Glomerular endothelial cell (primary cell): ENCODE results near the gene SULT1E1. TPM values are rescaled to one million over a fixed set of nuclear protein-coding genes. Genes with fewer than 3 reads are reported as not detected.

Experiments
- DNase-seq: peaks from one replicate; pipeline ENCODE4 v3.0.0-alpha.2; 2011; ENCODE audit warnings: low read depth, low spot score; ENCODE audit errors: extremely low read depth
- total RNA-seq: library from RNA; depleted of rRNA; stranded (reverse); fragments of >200 nt; gene quantifications from 2 replicates; pipeline ENCODE4 v1.2.3, GENCODE V29; 2015

The SULT1E1 gene, protein sequence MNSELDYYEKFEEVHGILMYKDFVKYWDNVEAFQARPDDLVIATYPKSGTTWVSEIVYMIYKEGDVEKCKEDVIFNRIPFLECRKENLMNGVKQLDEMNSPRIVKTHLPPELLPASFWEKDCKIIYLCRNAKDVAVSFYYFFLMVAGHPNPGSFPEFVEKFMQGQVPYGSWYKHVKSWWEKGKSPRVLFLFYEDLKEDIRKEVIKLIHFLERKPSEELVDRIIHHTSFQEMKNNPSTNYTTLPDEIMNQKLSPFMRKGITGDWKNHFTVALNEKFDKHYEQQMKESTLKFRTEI
- total RNA-seq: not detected in 2 replicates

DNA sequence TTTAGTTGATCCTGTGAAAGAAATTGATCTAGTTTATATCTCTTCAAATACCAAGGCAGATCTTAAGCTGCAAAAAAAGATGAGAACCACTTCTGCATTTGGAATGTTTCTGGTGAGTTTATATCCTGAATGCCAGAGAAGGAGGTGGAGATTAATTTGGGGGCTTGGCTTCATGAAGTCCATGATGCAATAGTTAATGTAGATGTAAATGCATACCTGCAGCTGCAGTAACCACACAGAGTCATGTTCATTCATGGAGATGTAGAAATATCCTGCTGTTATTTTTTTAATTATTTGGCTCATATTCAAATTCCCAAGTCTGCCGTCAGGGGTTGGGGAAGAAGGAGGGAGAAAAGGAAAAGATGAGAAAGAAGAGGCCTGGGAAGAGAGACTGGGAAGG is at the start of gene SULT1E1:
TSS of gene SULT1E1 (minus strand) at position 94 of the 400 bp plus-strand sequence. CDS start 2,501 bp downstream, outside the sequence.
- no peak for DNase-seq

DNA sequence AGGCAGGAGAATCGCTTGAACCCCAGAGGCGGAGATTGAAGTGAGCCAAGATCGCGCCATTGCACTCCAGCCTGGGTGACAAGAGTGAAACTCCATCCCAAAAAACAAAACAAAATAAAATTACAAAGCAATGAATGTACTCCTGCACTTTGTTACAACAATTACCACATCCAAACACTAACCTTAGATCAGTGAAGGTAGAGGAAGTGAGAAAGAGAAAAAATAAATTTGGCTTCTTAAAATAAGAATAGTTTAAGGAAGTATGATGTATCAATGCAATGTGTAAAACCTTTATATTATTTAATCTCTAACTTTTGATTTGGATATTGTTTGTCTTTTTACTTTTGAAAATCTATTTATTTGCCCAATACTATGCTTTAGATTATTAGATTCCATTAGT is 49.2 kb upstream of the SULT1E1 start:
- DNase-seq: no peak

DNA sequence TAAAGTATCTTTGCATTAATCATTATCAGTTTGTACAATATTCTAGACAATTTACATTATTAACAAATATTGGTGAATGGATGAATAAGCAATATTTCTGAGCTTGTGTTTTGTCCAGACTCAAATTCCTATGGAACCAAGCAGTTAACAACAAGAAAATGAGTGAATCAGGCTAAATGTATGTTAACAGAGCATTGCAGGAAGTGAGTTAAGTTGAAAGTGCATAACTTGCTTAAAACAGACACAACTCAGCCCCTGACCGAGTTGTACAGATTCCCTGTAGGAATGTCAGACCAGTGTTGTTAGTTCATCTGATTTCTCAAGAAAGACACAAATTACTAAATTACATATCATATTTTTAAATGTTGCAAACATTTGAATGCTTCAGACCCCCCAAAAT is 47.2 kb upstream of the SULT1E1 start:
- DNase-seq: no peak

DNA sequence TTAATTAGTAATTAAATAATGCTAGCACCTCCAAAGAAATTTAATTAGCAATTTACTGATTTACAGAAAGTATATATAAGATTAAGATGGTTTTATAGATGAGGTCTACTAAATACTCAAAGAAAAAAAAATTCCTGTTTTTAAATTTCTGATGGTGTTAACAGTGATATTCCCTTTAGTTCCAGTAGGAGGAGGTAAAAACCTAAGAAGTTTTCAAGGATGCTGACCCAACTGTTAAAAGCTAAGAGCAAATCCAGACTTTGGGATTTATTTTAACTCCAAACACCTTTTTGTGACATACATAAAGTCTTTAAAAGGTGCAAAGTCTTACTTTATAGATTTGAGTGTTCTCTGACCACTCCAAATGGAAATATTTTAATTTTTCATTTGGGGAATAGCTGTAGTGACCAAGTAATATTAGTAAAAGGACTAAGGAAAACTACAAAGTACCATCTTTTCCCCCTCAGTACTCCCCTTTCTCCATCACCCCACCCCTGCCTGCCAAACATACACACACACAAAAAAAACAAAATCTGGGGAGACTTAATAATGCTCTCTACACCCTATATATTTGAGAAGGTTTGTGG is 36.7 kb upstream of the SULT1E1 start:
- DNase-seq: no peak

DNA sequence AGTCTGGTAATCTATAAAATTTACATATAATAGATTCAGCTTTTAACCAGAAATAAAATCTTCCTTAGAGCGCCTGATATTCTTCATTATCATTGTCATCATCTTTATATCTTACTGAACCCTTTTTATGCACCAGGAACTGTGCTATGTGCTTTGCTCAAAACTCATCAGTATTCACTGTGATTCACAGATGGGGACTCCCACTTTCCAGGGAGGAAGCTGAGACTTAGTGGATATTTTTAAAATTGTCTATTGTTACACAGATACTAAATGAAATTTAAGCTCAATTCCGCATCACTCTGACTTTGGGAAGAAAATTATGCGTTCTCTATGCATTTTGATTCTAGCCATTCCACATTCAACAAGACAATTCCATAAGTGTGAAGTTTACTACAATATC is 34.8 kb upstream of the SULT1E1 start:
- DNase-seq: no peak

DNA sequence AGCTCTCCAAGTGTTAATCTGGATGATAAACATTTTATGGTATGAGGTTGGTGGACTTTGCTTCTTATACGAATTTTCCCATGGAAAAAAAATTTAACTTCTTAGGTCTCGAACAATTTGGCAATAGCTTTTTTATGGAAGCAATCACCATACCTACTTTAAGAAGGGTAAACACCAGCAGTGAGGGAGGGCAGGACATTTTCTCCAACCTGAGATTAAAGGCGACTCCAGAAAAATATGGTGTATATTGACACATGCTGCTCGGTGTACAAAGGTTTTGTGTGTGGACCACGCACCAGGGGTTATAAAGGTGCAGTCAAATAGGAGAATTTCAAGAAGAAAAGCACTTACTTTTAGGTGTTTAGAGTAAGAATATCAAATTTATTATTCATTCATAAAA is 34.2 kb upstream of the SULT1E1 start:
- DNase-seq: no peak

DNA sequence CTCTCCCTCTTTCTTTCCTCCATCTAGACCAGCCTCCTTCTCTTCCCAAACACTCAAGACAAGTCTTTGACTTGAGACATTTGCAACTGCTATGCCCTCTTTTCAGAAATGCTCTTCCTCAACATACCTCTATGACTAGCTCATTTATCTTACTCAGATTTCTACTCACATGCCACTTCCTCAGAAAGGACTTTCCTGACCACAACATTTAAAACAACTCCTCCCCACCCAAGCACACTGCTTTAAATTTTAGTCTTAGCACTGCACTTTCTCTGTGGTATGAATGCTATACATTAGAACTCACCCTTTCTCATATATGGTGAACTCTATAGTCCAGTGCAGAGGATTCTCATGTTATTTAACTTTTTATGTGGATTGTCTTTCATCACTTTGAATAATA is 28.4 kb upstream of the SULT1E1 start:
- DNase-seq: no peak

DNA sequence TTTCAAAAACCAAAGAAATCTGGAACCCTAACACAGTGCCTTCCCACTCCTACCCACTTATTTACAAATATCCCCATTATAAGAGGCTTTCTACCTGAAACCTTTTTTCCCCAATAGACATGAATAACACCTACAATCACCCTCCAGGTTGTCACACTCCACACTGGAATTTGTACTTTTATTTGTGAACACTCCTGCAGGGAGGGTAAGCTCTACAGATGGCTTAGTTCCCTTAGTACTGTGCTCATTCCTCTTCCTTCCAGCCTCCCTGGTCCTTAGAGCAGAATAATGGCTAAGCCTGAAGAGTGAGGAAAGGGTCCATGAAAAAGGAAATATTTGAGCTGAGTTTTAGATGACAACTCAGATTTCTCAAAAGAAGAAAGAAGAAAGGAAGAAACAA is 22.2 kb upstream of the SULT1E1 start:
- DNase-seq: no peak

DNA sequence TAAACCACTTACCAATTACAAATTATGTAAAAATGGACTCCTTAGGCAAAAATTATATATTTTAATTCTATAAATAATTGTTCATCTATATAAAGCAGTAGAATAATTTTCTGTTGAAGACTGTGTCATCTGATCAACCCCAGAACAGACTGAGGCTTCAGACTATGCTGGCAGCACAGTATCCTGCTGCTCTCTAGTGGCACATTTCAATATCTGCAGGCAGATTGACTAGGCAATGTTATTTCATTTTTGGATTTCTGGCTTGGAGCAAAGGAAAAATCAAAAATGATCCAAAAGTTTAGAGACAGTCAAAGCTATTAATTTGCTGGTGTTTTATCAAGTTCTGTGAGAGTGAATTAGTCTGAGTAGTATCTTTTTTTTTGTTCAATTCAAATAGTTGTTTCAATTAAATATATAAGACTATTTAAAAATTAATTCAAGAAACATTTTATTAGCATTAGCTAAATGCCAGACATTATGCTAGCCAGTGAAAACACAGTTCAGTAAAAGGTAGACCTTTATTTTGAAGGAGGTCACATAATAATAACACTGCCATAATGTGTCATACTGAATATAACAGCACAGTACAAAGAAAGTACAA is 21.3 kb upstream of the SULT1E1 start:
- peak; percentile 39 for DNase-seq

DNA sequence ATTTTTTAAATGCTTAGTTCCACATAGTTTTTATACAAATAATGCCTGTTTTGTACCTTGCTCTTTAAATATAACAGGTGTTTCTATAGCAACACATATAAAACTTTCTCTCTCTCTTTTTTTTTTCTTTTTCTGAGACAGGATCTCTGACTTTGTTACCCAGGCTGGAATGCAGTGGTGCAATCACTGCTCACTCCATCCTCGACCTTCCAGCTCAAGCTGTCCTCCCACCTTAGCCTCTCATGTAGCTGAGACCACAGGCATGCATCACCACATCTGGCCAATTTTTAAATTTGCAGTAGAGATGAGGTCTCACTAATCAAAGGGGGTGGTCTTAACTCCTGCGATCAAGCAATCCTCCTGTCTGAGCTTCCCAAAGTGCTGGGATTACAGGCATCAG is 18.3 kb upstream of the SULT1E1 start:
- no peak for DNase-seq

DNA sequence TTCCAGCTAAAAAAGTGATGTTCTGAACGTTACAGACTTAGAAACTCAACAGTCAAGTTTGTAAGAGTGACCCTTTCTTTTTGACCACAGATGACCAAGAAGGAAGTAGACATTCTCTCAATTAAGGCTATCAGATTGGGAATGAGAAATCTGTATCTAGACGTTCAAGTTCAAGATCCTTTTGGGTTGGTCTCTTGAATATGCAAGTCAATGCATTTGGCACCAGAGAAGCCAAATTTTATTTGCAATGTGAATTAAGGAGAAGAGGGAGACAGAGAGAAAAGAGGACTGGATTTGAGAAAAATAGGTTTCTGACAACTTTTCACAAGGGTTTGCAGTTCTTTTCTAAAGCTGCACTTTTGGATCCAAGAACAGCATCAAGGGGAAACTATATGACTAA is 17.5 kb upstream of the SULT1E1 start:
- DNase-seq: no peak

DNA sequence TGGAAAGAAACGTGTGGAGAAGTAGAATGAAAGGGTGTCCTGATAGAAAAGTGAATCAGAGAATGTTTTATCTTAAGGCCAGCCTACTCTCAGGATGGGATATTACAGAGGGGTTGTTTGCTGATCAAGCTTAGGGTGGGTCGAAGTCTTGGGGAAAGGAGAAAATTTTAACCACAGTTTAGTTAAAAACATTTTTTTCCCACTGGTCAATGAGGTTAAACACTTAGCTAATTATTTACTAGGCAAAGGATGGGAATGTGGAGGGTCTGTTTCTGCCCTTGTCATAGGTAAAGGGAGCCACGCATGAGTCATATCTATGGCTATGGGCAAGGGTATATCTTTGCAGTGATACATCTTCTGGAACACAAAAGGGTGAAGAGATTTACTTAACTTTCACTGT is 16.1 kb upstream of the SULT1E1 start:
- DNase-seq: no peak

DNA sequence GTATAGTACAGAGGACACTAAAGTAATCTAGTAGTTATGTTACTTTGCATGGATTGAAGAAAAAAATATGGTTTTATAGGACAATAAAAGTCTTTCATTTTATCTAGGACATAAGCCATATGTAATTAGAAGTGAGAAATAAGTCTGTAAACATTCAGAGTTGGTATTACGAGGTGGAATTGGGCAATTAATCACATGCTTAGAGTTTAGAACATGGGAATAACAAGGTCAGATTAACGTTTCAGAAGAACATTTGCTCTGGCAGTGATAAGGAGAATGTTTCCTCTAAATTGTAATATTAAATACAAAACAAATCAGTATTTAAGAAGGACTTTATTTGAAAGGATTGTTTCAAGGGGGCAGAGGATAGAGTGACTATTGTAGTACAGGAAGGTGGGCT is 15.6 kb upstream of the SULT1E1 start:
- no peak for DNase-seq

DNA sequence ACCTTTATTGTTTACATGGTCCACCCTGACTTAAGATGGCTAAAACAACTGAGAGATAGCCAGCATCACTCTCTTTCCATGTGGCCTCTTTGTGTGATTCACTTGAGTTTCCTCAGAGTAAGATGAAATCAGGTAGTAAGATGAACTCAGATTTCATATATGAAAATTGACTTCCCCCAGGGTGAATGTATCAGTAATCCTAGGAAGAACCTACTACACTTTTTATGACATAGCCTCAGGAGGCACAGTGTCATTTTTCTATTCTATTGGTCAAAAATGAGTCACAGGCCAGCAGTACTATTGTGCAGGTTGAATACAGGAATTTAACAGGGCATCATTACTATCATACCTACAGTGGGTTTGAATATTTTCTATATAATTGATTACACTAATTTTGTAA is 14.6 kb upstream of the SULT1E1 start:
- DNase-seq: no peak

DNA sequence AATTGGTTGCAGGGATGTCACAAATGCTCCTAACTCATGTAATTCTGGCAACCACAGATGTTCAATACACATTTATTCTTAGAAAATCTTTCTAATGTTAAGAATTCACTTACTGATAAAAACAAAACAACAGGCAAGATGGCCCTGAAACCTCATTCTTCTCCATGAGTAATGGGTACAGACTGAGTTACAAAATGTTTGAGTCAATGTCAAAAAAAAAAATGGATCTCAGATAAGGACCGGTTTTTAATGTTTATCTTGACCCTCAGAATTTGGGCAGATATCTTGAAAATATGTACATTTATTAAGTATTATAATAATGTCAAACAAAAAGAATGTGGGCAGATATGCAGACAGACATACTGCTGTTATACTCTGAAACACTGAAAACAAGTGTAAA is 1.8 kb upstream of the SULT1E1 start:
- no peak for DNase-seq

DNA sequence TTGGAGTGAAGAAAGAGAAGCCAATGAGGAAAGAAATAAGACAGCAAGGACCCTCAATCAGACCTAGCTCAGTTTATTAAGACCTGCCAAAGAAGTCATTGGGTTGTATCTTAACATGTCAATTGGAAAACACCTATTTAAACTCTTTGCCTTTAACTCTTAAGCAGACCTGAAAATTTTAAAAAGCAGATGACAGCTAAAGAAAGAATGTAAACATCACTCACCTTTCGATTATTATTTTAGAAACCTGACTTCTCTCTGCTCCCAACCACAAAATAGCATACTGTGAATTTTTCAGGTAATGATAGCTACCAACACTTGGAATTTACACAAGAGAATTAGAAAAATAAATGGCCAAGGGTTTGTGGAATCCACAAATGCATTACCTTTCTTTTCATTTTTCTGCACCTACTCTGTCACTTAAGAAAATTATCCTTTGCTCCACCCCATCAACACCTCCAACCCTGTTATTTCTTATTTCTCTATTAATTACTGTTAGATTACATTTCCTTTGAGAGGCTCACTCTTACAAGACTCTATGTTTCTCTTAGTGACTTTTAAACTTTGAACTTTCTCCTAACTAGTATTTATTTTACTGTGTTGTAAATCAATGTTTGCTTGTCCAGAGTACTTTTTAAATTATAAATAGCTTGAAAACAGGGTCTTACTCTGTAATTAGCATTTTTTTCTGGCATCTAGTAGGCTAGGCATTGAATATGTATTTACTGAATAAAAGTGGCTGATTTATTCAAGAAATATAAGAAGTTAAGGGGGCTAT is 765 bp upstream of the SULT1E1 start:
- no peak for DNase-seq

DNA sequence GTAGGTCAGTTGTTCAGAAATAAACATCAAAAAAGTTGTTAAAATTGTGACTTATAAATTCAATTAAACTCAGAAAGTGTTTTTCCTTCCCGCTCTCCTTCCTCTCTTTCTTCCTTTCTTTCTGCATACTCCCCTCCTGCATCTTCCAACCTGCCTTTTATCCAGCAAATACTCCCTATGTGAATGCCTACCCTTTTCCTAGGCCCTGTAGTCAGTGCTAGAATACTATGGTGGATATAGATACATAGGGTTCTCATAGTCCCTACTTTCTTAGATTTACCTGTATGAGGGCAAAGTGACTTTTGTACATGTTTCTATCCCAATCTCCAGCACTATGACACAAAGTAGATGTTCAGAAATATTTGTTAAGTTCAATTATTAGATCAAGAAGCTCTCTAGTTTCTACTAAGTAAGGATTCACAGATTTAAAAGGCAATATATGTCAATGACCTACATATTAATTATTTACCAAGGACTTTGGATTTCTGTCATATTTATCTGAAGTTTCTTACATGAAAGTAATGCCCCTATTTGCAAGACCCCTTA is 732 bp downstream of the SULT1E1 start:
- DNase-seq: no peak

DNA sequence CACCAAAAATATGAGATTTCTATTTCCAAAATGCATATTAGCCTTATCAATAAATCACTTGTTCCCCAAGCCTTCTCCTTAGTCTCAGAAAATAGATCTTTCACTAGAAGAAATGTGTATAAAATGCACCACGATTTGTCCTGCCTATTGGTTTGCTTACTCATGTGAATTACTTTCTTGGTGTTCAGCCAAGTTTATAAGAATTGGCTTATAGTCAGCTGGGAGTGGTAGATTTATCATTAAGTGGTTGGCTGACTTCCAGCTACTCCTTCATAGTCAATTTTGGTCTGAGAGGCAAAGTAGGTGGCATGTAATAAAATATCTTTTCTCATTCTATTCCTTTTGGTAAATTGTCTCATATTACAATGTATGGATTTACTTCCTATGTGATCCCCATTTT is 1.3 kb downstream of the SULT1E1 start:
- DNase-seq: no peak

DNA sequence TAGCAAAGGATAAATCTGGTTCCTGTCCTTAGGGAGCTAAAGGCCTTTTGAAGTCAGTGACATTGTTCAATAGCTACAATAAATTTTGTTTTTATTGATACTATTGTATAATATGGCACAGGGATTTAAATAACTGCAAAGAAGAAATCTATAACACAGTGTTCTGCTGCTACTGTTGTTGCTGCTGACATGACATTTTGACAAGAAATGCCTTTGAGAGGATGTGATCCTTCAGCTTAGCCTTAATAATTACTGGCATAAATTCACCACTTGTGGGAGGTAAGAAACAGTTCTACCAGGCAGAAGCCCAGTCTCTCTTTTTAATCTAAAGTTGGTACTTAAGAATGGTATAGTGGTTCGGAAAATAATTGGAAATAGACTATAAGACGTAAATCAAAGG is 4.1 kb downstream of the SULT1E1 start:
- no peak for DNase-seq

DNA sequence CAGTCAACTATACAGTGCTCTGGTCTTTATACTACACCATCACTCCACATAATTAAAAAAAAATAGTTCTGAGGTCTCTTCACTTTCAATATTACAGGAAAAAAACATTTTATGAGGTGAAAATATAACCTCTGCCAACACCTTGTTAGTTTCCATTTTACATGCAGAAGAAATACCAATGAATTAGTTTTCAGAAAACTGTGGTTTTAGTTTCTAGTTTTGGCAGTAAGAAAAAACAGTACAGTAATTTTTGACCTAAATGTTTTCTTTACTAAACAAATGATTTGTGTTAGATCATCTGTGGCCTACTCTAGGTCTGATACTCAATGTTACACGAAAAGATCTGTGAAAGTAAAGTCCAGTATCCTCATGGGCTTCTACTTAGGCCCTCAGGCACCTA is 10.0 kb downstream of the SULT1E1 start:
- DNase-seq: no peak

DNA sequence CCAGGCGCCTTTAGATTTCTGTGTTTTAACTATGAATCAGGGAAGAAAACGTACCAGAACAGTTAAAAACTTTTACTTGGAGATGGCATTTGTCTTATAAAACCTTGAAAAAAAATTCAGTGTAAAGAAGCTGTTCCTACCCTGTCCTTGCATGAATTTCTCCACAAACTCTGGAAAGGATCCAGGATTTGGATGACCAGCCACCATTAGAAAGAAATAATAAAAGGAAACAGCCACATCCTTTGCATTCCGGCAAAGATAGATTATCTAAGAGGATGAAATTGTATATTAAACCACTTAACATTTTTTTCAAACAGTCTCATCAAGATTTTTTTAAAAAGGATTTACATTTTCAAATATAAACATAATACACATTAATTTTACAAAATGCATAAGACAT is 10.6 kb downstream of the SULT1E1 start:
- no peak for DNase-seq
